PC-3 (cell line): ENCODE results near the gene CD300C. TPM values are rescaled to one million over a fixed set of nuclear protein-coding genes. Genes with fewer than 3 reads are reported as not detected.

ENCODE experiments used
- ATAC-seq: fragments of 200-7000 bp; cut with Tn5 transposase; 2 replicates; pipeline ENCODE4 v1.9.1; 2020; ENCODE audit warnings: mild to moderate bottlenecking, moderate library complexity
- BruUV-seq: library from RNA; stranded (reverse); fragments of 400-500 nt; replicated peaks from 2 replicates; lab custom pipeline; 2021; lab: Mats Ljungman, UMichigan
- CTCF ChIA-PET: fragments of 300-600 bp; sonication (Branson Sonifier 250); formaldehyde crosslinking; loops from one replicate; lab custom pipeline; 2022; ENCODE audit warnings: antibody characterized with exemption; lab: Charles Lee
- POLR2A ChIA-PET: fragments of 300-600 bp; sonication (Branson Sonifier 250); formaldehyde crosslinking; loops from one replicate; lab custom pipeline; 2022; ENCODE audit warnings: antibody characterized with exemption; ENCODE audit not compliant: unreplicated experiment; lab: Charles Lee
- DNase-seq: peaks from one replicate; pipeline ENCODE4 v3.0.0-alpha.2; 2015
- H2AFZ ChIP-seq: fragments of 300-600 bp; sonication (generic); 2 replicates; pipeline ENCODE4 v1.6.0; 2016; ENCODE audit warnings: antibody characterized with exemption, low read length
- H3F3A ChIP-seq: fragments of 300-600 bp; sonication (generic); one replicate; pipeline ENCODE4 v1.6.0; 2017; ENCODE audit warnings: antibody characterized with exemption, low read length, control low read depth, mild to moderate bottlenecking; ENCODE audit not compliant: unreplicated experiment
- H3K27ac ChIP-seq: fragments of 300-600 bp; sonication (generic); 2 replicates; pipeline ENCODE4 v1.5.1; 2016; ENCODE audit warnings: mild to moderate bottlenecking, low read length
- H3K27me3 ChIP-seq: fragments of 300-600 bp; sonication (generic); 2 replicates; pipeline ENCODE4 v1.6.1; 2016; ENCODE audit warnings: low read length, mixed read lengths
- H3K36me3 ChIP-seq: fragments of 300-600 bp; sonication (generic); 2 replicates; pipeline ENCODE4 v1.6.1; 2016; ENCODE audit warnings: low read depth, mixed run types, low read length, mixed read lengths
- H3K4me1 ChIP-seq: fragments of 300-600 bp; sonication (generic); 2 replicates; pipeline ENCODE4 v1.5.1; 2016; ENCODE audit warnings: low read length; ENCODE audit not compliant: insufficient read depth
- H3K4me2 ChIP-seq: fragments of 300-600 bp; sonication (generic); 2 replicates; pipeline ENCODE4 v1.6.0; 2016; ENCODE audit warnings: low read length
- H3K4me3 ChIP-seq: fragments of 300-600 bp; sonication (generic); 2 replicates; pipeline ENCODE4 v1.5.1; 2016; ENCODE audit warnings: mild to moderate bottlenecking, low read length, mixed read lengths
- H3K79me2 ChIP-seq: fragments of 300-600 bp; sonication (generic); 2 replicates; pipeline ENCODE4 v1.6.1; 2017; ENCODE audit warnings: low read length, mixed read lengths
- H3K9ac ChIP-seq: fragments of 300-600 bp; sonication (generic); 2 replicates; pipeline ENCODE4 v1.6.0; 2016; ENCODE audit warnings: mild to moderate bottlenecking, low read length
- H3K9me2 ChIP-seq: fragments of 300-600 bp; sonication (generic); replicated peaks from 2 replicates; pipeline ENCODE4 v1.6.1; 2016; ENCODE audit warnings: mixed run types, low read length, mixed read lengths
- H3K9me3 ChIP-seq: fragments of 300-600 bp; sonication (generic); 2 replicates; pipeline ENCODE4 v1.6.1; 2016; ENCODE audit warnings: low read length, mixed read lengths
- H4K20me1 ChIP-seq: fragments of 300-600 bp; sonication (generic); 2 replicates; pipeline ENCODE4 v1.6.1; 2016; ENCODE audit warnings: low read length, mixed read lengths
- CTCF ChIP-seq: fragments of 300-600 bp; sonication (generic); conservative IDR thresholded peaks from 2 replicates; pipeline ENCODE4 v1.5.1; 2017; ENCODE audit warnings: antibody characterized with exemption, low read depth, mild to moderate bottlenecking, low read length
- EZH2 ChIP-seq: fragments of 300-600 bp; sonication (generic); IDR thresholded peaks from one replicate; pipeline ENCODE4 v1.6.1; 2017; ENCODE audit warnings: antibody characterized with exemption, mild to moderate bottlenecking, low read length; ENCODE audit not compliant: unreplicated experiment
- EZH2phosphoT487 ChIP-seq: fragments of 300-600 bp; sonication (generic); IDR thresholded peaks from 2 replicates; pipeline ENCODE4 v1.6.1; 2018; ENCODE audit warnings: mild to moderate bottlenecking, antibody characterized with exemption, low read length, borderline replicate concordance
- intact Hi-C: fragments of 100-400 bp; cut with micrococcal nuclease; formaldehyde crosslinking; loops from 2 replicates; pipeline ENCODE4 v1.9.0; 2023
- total RNA-seq: library from RNA; depleted of rRNA; stranded (reverse); fragments of >200 nt; gene quantifications from 2 replicates; pipeline ENCODE4 v1.2.3, GENCODE V29; 2014

Gene CD300C
- total RNA-seq, 1 experiment from 2014 or later = not detected

- H2AFZ ChIP-seq = no peak overlapping the region
- no TSS peak for BruUV-seq
- no peaks in the 10 kb centered on the region for H4K20me1 ChIP-seq
- H3K4me1 ChIP-seq = no peaks in the 10 kb centered on the region
- H3K9me2 ChIP-seq = no peaks in the 10 kb centered on the region
- no peaks in the 10 kb centered on the region for H3K79me2 ChIP-seq
- no peak overlapping the region for H3K4me2 ChIP-seq
- no peak overlapping the region for H3K27ac ChIP-seq
- no peak overlapping the region for H3K4me3 ChIP-seq
- H3K27me3 ChIP-seq = peaks cover 36% of the 10 kb centered on the region
- H3K36me3 ChIP-seq = no peaks in the 10 kb centered on the region
- TF ChIP-seq EZH2phosphoT487 = no peak
- no peak for TF ChIP-seq EZH2
- TF ChIP-seq CTCF = no peak
- no peak overlapping the region for H3K9ac ChIP-seq
- H3F3A ChIP-seq = no peaks in the 10 kb centered on the region
- no peak for DNase-seq
- H3K9me3 ChIP-seq = no peaks in the 10 kb centered on the region
- ChIA-PET POLR2A (no interaction called here), CTCF (interaction anchor here (0.6 kb wide), 1 partner anchor 194 kb away, joined by 5 read pairs; the partner anchor contains the start of gene RAB37)
- intact Hi-C loops = no loop called here
- no peak for ATAC-seq
Measured at GRCh38 chr17:74542727-74543383, 3.1 kb downstream of the CD300C start.

DNA sequence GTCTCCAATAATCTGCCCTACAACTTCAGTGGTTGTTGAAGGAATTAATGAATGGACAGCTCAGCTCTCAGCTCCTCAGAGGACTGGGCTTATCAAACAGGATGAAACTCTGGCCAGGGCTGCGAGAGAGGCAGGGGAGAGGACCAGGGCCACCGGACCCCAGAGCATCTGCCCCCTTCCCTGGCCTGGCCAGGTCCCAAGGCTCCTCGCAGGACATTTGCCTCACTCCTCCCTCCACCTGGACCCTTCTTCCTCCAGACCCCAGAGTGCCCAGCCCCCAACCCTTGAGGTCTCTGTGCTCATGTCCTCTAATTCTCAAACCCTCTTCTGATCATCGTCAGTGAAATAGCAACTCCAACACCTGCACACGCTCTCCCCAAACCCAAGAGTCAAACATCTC is 3.7 kb downstream of the CD300C start:
- no peaks in the 10 kb centered on the region for H3F3A ChIP-seq
- no peaks in the 10 kb centered on the region for H3K36me3 ChIP-seq
- H3K4me3 ChIP-seq = no peak overlapping the region
- H3K9me2 ChIP-seq = no peaks in the 10 kb centered on the region
- peaks cover 42% of the 10 kb centered on the region for H3K27me3 ChIP-seq
- H2AFZ ChIP-seq = no peak overlapping the region
- CTCF ChIA-PET = no interaction called here
- no peak for TF ChIP-seq EZH2
- TF ChIP-seq EZH2phosphoT487 = no peak
- no peak for TF ChIP-seq CTCF
- no peak overlapping the region for H3K27ac ChIP-seq
- H3K79me2 ChIP-seq = no peaks in the 10 kb centered on the region
- H3K9me3 ChIP-seq = no peaks in the 10 kb centered on the region
- no peaks in the 10 kb centered on the region for H3K4me1 ChIP-seq
- BruUV-seq = no TSS peak
- DNase-seq (no peak), ATAC-seq (no peak)
- POLR2A ChIA-PET = no interaction called here
- no peak overlapping the region for H3K9ac ChIP-seq
- H4K20me1 ChIP-seq = no peaks in the 10 kb centered on the region
- H3K4me2 ChIP-seq = no peak overlapping the region
- intact Hi-C loops = no loop called here
